GM10266 (cell line): ENCODE results near the gene CD300H.

ENCODE experiments used
- DNase-seq: peaks from one replicate; pipeline ENCODE4 v3.0.0; 2012; ENCODE audit errors: extremely low spot score
- TF ChIP-seq, protein P1 (sequence below): IDR thresholded peaks from 2 replicates; pipeline ENCODE4 v1.5.1; 2012; ENCODE audit warnings: mild to moderate bottlenecking, low read depth; ENCODE audit not compliant: control insufficient read depth, insufficient read depth; ENCODE audit errors: missing control alignments

The CD300H gene

DNA sequence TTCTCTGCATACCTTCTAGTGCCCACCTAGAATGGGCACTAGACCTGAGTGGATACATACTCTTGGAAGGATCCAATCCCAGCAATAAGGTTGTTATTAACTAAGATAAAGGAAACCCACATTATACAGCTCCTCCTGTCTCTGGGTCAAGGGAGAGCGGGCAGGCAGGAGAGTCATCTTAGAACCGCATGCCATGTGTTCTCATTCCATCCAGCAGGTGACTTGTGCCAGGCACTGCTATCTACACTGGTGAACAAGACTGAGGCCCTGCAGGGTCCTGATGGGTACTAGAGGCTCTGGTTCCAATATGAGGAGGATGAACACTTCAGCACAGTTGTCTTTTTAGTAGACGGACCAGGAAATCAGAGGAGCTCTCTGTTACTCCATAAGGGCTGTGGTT lies 5.9 kb upstream of the CD300H start:
- DNase-seq: no peak
- TF ChIP-seq, protein P1, sequence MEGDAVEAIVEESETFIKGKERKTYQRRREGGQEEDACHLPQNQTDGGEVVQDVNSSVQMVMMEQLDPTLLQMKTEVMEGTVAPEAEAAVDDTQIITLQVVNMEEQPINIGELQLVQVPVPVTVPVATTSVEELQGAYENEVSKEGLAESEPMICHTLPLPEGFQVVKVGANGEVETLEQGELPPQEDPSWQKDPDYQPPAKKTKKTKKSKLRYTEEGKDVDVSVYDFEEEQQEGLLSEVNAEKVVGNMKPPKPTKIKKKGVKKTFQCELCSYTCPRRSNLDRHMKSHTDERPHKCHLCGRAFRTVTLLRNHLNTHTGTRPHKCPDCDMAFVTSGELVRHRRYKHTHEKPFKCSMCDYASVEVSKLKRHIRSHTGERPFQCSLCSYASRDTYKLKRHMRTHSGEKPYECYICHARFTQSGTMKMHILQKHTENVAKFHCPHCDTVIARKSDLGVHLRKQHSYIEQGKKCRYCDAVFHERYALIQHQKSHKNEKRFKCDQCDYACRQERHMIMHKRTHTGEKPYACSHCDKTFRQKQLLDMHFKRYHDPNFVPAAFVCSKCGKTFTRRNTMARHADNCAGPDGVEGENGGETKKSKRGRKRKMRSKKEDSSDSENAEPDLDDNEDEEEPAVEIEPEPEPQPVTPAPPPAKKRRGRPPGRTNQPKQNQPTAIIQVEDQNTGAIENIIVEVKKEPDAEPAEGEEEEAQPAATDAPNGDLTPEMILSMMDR: no peak

DNA sequence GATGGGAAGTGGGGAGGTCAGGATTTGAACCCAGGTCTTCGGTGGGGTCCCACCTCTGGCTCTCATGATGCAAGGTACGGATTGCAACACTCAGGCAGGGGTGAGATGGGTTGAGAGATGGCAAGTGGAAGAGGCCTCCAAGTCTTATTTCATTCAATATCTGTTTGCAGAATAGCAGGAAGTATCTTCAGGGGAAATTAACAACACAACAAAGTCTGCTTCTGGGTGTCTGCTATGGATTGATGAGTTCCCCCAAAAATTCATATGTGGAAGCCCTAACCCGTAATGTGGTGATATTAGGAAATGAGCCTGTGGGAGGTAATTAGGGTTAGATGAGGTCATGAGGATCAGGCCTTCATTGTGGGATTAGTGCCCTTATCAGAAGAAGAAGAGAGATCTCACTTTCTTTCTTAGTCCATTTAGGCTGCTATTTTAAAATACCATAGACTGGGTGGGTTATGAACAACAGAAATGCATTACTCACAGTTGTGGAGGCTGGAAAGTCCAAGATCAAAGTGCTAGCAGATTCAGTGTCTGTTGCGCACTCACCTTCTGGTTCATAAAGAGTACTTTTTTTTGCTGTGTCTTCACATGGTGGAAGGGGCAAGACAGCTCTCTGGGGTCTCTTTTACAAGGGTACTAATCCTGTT lies 4.4 kb upstream of the CD300H start:
- no peak for DNase-seq
- TF ChIP-seq, protein P1: no peak

DNA sequence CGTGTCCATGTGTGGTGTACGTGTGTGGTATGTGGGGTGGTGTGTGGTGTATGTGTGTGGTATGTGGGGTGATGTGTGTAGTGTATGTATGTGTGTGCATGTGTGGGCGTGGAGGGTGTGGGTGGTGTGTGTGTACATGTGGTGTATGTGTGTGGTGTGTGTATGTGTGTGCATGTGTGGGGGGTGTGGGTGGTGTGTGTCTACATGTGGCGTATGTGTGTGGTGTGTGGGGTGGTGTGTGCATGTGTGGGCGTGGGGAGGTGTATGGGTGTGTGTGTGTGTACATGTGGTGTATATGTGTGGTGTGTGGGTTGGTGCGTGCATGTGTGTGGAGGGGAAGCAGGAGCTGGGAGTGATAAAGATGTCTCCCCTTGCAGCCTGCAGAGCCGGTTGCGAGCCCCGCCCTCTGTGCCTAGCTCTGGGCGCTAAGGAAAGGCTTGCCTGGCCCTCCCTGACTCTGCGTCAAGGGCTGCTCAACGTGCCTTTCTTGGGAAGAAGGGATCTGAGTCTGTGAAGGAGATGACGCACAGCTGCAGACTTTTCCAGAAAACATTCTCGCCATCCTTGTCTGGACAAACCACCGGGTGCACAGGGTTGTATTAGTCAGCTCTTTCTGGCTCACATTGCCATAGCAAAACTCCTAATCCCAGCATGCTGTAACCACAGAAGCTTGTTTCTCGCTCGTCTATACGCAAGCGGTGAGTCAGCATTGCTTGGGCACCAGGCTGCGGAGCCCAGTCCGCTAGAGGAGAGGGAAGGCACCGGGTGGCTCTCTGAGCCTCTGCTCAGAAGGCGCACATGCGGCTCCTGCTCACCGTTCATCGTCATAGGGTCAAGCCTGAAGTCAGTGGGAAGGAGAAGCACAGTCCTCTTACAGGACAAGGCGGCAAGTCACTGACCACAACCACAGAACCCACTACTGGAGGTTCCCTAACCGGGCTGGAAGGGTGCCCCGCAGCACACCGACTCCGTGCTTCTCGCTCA lies 2.0 kb upstream of the CD300H start:
- DNase-seq: no peak
- TF ChIP-seq, protein P1: no peak

DNA sequence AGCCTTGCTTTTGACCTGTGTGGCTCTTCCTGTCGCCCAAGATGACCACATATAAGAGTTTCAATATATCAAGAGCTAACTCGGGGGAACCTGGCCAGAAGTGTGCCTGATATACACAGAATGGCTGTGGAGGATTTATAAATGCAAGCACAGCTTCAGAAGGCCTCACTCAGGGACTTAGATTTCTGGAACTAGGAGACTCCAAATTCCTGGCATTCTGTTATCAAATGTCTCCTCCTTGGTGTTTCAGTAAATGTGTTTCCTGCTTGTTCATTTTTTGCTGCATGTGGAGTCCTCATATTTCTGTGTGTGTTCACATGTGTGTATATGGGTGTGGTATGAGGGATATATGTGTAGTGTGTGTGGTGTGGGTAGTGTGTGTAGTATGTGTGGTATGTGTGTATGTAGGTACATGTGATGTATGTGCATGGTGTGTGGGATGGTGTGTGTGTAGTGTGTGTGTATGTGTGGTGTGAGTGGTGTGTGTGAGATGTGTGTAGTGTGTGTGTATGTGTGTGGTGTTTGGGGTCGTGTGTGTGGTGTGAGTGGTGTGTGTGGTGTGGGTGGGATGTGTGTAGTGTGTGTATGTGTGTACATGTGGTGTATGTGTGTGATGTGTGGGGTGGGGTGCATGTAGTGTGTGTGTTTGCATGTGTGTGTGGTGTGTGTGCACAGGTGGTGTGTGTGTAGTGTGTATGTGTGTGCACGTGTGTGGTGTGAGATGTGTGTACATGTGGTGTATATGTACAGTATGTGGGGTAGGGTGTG lies 981 bp upstream of the CD300H start:
- DNase-seq: no peak
- TF ChIP-seq, protein P1: no peak

DNA sequence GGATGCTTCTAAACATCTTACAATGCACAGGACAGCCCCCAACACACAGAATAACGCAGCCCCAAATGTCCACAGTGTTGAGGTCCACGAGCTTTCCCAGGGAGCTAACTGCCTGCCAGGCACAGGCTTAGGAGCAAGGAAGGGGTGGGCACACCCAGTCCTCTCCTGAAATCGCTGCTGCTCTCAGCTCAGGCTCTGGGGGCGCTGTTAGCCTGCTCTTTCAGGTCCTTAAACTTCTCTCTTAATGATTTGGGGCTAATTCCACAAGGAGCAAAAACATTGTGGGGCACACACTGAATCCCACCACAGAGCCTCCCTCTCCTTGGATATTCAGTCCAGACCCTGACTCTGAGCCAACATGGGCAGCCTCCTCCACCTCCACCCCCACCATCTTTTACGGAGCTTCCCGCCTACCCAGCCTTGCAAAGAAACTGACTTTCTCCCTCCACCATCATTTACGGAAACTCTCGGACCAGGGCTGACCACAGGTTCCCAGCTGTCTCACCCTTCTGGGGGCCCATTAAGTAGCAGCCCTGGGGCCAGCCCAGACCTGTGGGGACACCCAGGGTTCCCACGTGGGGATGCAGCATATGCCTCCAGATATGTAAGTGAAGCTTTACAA lies 1.1 kb downstream of the CD300H start:
- TF ChIP-seq, protein P1: peak; percentile 65
- peak; percentile 45 for DNase-seq

DNA sequence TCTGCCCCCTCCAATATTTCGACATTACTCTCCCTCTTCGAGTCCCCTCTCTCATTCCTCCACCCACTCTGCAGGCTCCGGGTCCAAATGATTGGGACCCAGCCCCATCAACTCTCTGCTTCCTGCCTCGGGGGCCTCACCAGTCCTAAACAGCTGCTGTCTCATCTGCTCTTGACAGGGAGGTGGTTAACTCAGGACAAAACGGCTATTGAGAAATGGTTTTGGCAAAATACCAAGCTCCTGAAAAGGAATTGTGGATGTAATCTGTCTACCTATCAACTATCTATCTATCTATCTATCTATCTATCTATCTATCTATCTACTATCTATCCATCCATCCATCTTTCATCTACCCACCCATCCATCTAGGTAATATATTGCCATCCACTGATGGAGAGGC lies 2.2 kb downstream of the CD300H start:
- TF ChIP-seq, protein P1: no peak
- no peak for DNase-seq
